ENCODE data around the gene CENPP. TPM values are rescaled to one million over a fixed set of nuclear protein-coding genes. Genes with fewer than 3 reads are reported as not detected.

CENPP gene
- total RNA-seq, 3 donors from 2014 or later (not counting 1 experiment from before 2014, with no cell fraction given), result 10.3 to 14.5 (median 12.1) TPM

DNA sequence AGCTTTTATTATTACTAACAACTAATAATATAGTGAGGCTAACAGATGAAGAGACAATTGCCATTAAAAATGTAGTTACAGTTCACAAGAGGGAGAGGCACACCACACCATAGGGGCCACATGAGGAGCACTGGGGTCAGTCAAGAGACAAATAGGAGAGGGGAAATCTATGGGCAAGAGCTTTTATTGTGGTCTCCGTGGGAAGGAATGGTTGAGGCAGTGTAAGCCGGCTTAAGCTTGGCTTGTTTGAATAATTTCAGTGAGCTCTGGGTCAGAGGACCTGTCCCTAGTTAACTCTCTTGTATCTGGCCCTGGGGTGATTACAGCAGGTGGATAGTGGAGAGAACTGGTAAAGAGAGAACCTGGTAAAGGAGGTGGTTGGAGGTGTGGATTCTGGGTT is 43.3 kb downstream of the CENPP start:
- Histone ChIP-seq H3K27me3 (ENCODE audit: control insufficient read depth, insufficient read depth, low read length) (no peaks in the 10 kb centered on the region), H3K36me3 (ENCODE audit: control insufficient read depth, insufficient read depth, low read length) (no peaks in the 10 kb centered on the region), H3K9me3 (ENCODE audit: control insufficient read depth, insufficient read depth, low read length) (peaks cover 6% of the 10 kb centered on the region), H3K27ac (ENCODE audit: low read length) (no peak overlapping the region), H3K4me3 (ENCODE audit: low read length) (no peak overlapping the region), H3K4me1 (ENCODE audit: control insufficient read depth, insufficient read depth, low read length) (no peaks in the 10 kb centered on the region)
- Mint-ChIP-seq H3K4me1 (no peaks in the 10 kb centered on the region), H3K4me3 (no peak overlapping the region), H3K27ac (no peak overlapping the region), H3K27me3 (ENCODE audit: low read depth in 2 of 2) (no peaks in the 10 kb centered on the region), H3K36me3 (peaks cover 9% of the 10 kb centered on the region), H3K9me3 (peaks cover 2 to 8% of the 10 kb centered on the region in 2 donors)
- TF ChIP-seq CTCF (IDR thresholded peaks at IDR 0.05), result no peak
- ATAC-seq (no peak), DNase-seq (no peak)
- intact Hi-C loops (cut with micrococcal nuclease), result no loop called here
- WGBS (ENCODE audit: insufficient coverage), result 49% methylated on average over 2 of the region's 2 CpGs

DNA sequence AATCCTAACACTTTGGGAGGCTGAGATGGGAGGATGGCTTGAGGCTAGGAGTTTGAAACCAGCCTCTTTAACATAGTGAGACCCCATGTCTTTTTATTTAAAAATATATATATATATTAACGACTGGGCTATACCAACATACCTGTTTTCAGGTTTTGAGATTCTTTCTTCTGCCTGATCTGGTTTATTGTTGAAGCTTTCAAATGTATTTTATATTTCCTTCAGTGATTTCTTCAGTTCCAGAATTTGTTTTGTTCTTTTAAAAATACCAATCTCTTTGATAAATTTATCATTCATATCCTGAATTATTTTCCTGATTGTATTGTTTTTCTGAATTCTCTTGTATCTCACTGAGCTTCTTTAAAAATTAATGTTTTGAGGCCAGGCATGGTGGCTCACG is 47.4 kb downstream of the CENPP start:
- ATAC-seq (no peak), DNase-seq (no peak)
- Histone ChIP-seq H3K27me3 (ENCODE audit: control insufficient read depth, insufficient read depth, low read length) (no peaks in the 10 kb centered on the region), H3K4me1 (ENCODE audit: control insufficient read depth, insufficient read depth, low read length) (peaks cover 4% of the 10 kb centered on the region), H3K9me3 (ENCODE audit: control insufficient read depth, insufficient read depth, low read length) (peaks cover 10% of the 10 kb centered on the region), H3K27ac (ENCODE audit: low read length) (no peak overlapping the region), H3K4me3 (ENCODE audit: low read length) (no peak overlapping the region), H3K36me3 (ENCODE audit: control insufficient read depth, insufficient read depth, low read length) (no peaks in the 10 kb centered on the region)
- WGBS (ENCODE audit: insufficient coverage), result 100% methylated on average over 1 of the region's 2 CpGs
- H3K36me3 Mint-ChIP-seq, result peaks cover 23% of the 10 kb centered on the region
- H3K4me1 Mint-ChIP-seq, result peaks cover 10 to 16% of the 10 kb centered on the region in 2 donors
- H3K4me3 Mint-ChIP-seq, result no peak overlapping the region
- no peaks in the 10 kb centered on the region for H3K27me3 Mint-ChIP-seq (ENCODE audit: low read depth in 2 of 2)
- TF ChIP-seq CTCF (IDR thresholded peaks at IDR 0.05), result no peak
- no peak overlapping the region for H3K27ac Mint-ChIP-seq
- intact Hi-C loops (cut with micrococcal nuclease), result no loop called here
- peaks cover 4 to 11% of the 10 kb centered on the region in 2 donors for H3K9me3 Mint-ChIP-seq

- Mint-ChIP-seq H3K9me3 (peaks cover 2 to 8% of the 10 kb centered on the region in 2 donors), H3K4me3 (peak overlapping the region; percentile 26), H3K27me3 (ENCODE audit: low read depth in 2 of 2) (no peaks in the 10 kb centered on the region), H3K4me1 (peaks cover 31 to 36% of the 10 kb centered on the region in 2 donors), H3K27ac (peak overlapping the region in 1 of 2 donors; percentile 88), H3K36me3 (peaks cover 16% of the 10 kb centered on the region)
- H3K27me3 ChIP-seq (ENCODE audit: control insufficient read depth, insufficient read depth, low read length), result no peaks in the 10 kb centered on the region
- 36% methylated on average over 1 of the region's 2 CpGs for WGBS (ENCODE audit: insufficient coverage)
- DNase-seq (peak in 1 of 2 donors; percentile 18), ATAC-seq (peak; percentile 27 to 58 (median 50))
- intact Hi-C loops (cut with micrococcal nuclease), result no loop called here
- H3K4me1 ChIP-seq (ENCODE audit: control insufficient read depth, insufficient read depth, low read length), result peaks cover 4% of the 10 kb centered on the region
- H3K9me3 ChIP-seq (ENCODE audit: control insufficient read depth, insufficient read depth, low read length), result peaks cover 10% of the 10 kb centered on the region
- H3K36me3 ChIP-seq (ENCODE audit: control insufficient read depth, insufficient read depth, low read length), result no peaks in the 10 kb centered on the region
- no peak overlapping the region for H3K27ac ChIP-seq (ENCODE audit: low read length)
- TF ChIP-seq CTCF (IDR thresholded peaks at IDR 0.05), result no peak
- no peak overlapping the region for H3K4me3 ChIP-seq (ENCODE audit: low read length)
These were observed 52.1 kb downstream of the CENPP start for GRCh38 chr9:92377876-92378275.

Measured in natural killer cell (primary cell).